22Rv1 (cell line): ENCODE data around the gene CSRP2.

Source experiments
- ZFX ChIP-seq: fragments of 450-650 bp; IDR thresholded peaks from 2 replicates; pipeline ENCODE4 v1.6.1; 2017; ENCODE audit warnings: antibody characterized with exemption, borderline replicate concordance
- TF ChIP-seq, protein P1 (sequence below): fragments of 450-650 bp; IDR thresholded peaks from 2 replicates; pipeline ENCODE4 v1.5.1; 2017; ENCODE audit warnings: mild to moderate bottlenecking

DNA sequence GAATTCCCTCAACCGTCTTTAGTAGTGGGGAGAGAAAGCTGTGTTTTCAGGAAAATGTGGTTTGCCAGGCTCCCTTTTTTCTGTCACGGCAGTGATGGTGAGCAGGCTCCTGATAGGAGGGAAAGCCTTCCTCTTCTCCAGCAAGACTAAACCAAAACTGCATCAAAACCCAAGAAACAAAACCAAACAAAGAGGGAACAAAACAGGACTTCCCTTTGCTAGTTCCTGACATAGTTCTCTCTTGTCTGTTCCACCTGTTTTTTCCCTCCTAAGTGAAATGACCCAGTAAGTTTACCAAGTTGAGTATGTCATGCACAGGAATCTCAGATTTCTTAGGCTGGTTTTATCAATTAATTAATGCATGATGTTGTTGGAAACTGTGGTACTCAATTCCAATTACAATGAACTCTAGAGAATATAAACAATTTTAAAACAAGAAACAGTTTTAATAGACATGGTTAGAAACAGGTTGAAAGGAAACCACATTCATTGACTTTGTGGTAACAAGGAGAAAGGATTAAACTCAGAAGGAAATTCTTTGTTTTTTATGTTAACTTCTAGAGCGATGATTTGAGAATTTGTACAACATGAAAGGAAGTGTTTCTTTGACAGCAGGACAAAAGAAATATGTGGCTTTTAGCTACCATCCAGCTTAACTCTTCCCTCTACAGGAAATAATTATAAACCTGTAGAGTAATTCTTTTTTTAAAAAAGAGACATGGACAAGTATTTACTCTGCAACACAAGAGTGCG, 23.0 kb upstream of the CSRP2 start:
- TF ChIP-seq, protein P1, sequence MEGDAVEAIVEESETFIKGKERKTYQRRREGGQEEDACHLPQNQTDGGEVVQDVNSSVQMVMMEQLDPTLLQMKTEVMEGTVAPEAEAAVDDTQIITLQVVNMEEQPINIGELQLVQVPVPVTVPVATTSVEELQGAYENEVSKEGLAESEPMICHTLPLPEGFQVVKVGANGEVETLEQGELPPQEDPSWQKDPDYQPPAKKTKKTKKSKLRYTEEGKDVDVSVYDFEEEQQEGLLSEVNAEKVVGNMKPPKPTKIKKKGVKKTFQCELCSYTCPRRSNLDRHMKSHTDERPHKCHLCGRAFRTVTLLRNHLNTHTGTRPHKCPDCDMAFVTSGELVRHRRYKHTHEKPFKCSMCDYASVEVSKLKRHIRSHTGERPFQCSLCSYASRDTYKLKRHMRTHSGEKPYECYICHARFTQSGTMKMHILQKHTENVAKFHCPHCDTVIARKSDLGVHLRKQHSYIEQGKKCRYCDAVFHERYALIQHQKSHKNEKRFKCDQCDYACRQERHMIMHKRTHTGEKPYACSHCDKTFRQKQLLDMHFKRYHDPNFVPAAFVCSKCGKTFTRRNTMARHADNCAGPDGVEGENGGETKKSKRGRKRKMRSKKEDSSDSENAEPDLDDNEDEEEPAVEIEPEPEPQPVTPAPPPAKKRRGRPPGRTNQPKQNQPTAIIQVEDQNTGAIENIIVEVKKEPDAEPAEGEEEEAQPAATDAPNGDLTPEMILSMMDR = no peak
- TF ChIP-seq ZFX = no peak
